GM19468 (cell line): ENCODE data around the gene SRMS.

Experiments
- ATAC-seq: cut with Tn5 transposase; IDR thresholded peaks from one replicate; pipeline ENCODE4 v1.9.1; 2021; ENCODE audit warnings: mild to moderate bottlenecking, moderate library complexity, moderate number of reproducible peaks; ENCODE audit not compliant: unreplicated experiment; ENCODE audit errors: extremely low read depth

The SRMS gene

DNA sequence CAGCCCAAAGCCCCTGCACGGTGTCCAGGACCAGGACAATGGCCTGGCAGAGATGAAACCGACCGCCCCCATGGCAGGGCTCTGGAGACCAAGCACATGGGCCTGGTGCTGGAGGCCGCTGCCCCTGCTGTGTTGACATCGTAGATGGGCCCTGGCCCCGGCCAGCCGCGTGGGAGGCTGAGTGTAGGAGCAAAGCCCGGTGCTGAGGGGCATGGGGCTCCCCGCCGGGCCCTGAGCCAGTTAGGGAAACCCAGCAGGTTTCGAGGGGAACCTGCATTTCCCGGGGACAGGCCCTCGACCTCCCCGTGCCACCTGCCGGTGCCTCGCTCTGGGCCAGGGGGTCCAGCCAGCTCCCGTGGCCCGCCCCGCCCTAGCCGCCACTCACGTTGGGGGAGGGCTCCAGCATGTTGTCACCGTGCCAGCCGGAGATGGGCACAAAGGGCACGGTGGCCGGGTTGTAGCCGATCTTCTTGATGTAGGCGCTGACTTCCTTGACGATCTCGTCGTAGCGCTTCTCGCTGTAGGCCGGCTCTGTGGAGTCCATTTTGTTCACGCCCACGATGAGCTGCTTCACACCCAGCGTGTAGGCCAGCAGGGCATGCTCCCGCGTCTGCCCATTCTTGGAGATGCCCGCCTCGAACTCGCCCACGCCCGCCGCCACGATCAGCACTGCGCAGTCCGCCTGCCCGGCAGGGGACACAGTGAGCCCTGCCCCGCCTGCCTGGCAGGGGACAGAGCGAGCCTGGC lies 53.0 kb downstream of the SRMS start:
- ATAC-seq: no peak

DNA sequence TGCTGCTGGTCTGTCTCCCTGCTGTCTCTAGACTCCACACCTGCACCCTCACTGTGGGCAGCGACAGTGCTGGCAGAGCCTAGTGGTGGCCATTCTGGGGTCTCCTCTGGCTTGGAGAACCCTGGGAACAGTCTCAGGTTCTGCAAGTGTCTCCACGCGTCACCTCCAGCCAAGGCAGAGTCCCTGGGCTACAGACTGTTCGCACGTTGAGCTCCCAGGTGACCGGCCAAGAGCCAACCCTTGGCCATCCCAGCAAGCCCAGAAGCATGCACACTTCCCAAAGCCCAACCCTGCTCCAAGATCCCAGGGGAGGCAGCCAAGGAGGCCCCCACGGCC lies 53.5 kb downstream of the SRMS start:
- ATAC-seq: no peak

GRCh38 chr20:63493563-63494020 lies 54.0 kb downstream of the SRMS start:
- ATAC-seq: no peak

DNA sequence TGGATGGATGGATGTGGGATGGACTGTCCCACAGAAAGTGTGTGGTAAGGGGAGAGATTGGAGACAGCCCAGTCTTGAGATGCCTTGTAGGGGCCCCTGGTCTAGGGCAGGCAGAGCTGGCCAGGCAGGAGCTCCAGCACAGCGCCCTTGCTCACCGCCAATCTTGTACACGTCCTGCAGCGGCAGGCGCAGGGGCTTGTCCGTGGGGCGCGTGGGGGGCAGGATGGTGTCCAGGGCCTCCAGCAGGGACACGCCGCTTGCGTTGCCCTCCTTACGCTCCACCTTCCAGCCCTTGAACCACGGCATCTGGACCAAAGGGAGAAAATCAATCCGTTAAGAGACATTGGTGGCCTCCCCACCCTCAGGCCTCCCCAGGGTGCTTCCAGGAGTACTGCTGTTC lies 54.6 kb downstream of the SRMS start:
- ATAC-seq: no peak

DNA sequence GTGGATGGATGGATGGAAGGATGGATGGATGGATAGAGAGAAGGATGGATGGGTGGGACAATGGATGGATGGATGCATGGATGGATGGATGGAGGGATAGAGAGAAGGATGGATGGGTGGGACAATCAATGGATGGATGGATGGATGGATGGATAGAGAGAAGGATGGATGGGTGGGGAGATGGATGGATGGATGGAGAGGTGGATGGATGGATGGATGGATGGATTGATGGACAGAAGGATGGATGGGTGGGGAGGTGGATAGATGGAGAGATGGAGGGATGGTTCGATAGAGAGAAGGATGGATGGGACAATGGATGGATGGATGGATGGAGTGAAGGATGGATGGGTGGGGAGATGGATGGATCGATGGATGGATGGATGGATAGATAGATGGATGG lies 55.0 kb downstream of the SRMS start:
- ATAC-seq: no peak

- ATAC-seq: no peak
These were observed 55.8 kb downstream of the SRMS start for GRCh38 chr20:63491635-63492230.

DNA sequence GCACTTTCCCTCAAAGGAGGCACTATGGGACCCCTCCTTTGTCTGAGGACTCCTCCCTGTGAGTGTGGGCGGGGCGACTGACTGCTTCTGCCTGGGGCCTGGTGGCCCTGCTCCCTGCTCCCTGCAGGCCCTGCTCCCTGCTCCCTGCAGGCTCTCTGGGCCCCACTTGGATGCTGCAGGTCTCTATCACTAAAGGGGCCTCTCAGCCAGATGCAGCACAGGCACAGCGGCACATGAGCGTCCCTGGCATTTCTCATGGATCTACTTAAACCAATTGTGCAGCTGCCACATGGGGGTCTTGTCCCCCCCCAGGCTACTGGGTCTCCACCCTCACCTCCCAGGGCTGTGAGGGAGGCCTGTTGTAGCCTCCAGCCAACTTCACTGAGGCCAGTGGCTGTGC lies 56.5 kb downstream of the SRMS start:
- no peak for ATAC-seq
